Liver (tissue), 9 donors: ENCODE measurements around the gene NUDT16L1. TPM values are rescaled to one million over a fixed set of nuclear protein-coding genes. Genes with fewer than 3 reads are reported as not detected.
"Not testable (repeated sequence)": the region's sequence is repeated elsewhere in the genome, so short reads cannot be mapped to it uniquely, and the experiment has no call there.

Source experiments
- DNase-seq: peaks from one replicate; pipeline ENCODE4 v3.0.0-alpha.2; 2017; ENCODE audit warnings: low spot score
- H3K27ac ChIP-seq, 2 donors: one replicate each; pipeline ENCODE4 v1.7.0; 2013; ENCODE audit warnings: inconsistent platforms in 2 of 2, low read length in 2 of 2, control low read depth in 1 of 2, low read depth in 1 of 2, mild to moderate bottlenecking in 1 of 2
- H3K27me3 ChIP-seq, 4 donors: one replicate each; pipeline versions ENCODE4 v1.6.1 to v1.7.0; 2013; ENCODE audit warnings: low read length in 3 of 4, inconsistent platforms in 1 of 4, mild to moderate bottlenecking in 1 of 4, moderate library complexity in 1 of 4; ENCODE audit not compliant: control insufficient read depth in 4 of 4, insufficient read depth in 4 of 4
- H3K36me3 ChIP-seq, 4 donors: one replicate each; pipeline versions ENCODE4 v1.6.1 to v1.7.0; 2013; ENCODE audit warnings: low read length in 3 of 4, mild to moderate bottlenecking in 3 of 4, low read depth in 1 of 4, moderate library complexity in 1 of 4; ENCODE audit not compliant: control insufficient read depth in 4 of 4, insufficient read depth in 3 of 4
- H3K4me1 ChIP-seq, 4 donors: one replicate each; pipeline versions ENCODE4 v1.6.1 to v1.7.0; 2013; ENCODE audit warnings: low read length in 3 of 4, mild to moderate bottlenecking in 3 of 4, moderate library complexity in 1 of 4; ENCODE audit not compliant: control insufficient read depth in 4 of 4, insufficient read depth in 4 of 4
- H3K4me3 ChIP-seq, 3 donors: one replicate each; pipeline versions ENCODE4 v1.6.1 to v1.7.0; 2013; ENCODE audit warnings: low read length in 3 of 3, control low read depth in 1 of 3, low read depth in 1 of 3, mild to moderate bottlenecking in 1 of 3
- H3K9ac ChIP-seq, 2 donors: one replicate each; pipeline ENCODE4 v1.7.0; 2013; ENCODE audit warnings: low read length in 2 of 2, mild to moderate bottlenecking in 2 of 2, moderate library complexity in 2 of 2, control low read depth in 1 of 2, low read depth in 1 of 2
- H3K9me3 ChIP-seq, 4 donors: one replicate each; pipeline versions ENCODE4 v1.6.1 to v1.7.0; 2013; ENCODE audit warnings: low read length in 3 of 4; ENCODE audit not compliant: control insufficient read depth in 4 of 4
- CTCF ChIP-seq: fragments of 150-350 bp; IDR thresholded peaks from 2 replicates; pipeline ENCODE4 v1.5.1; 2017; ENCODE audit warnings: improper control_type of control experiment, low read depth, low read length; ENCODE audit not compliant: missing input control
- EGR1 ChIP-seq, 2 donors: IDR thresholded peaks; 2 replicates each; pipeline ENCODE4 v1.6.1; 2016 to 2018; ENCODE audit warnings: antibody characterized with exemption in 2 of 2, low read depth in 2 of 2
- FOXA1 ChIP-seq: IDR thresholded peaks from 2 replicates; pipeline ENCODE4 v1.6.1; 2016; ENCODE audit warnings: antibody characterized with exemption
- GABPA ChIP-seq, 2 donors: IDR thresholded peaks in 1 of 2; conservative IDR thresholded peaks in 1 of 2; 2 replicates each; pipeline ENCODE4 v1.6.1; 2016; ENCODE audit warnings: antibody characterized with exemption in 2 of 2, mild to moderate bottlenecking in 1 of 2, moderate library complexity in 1 of 2
- HNF4A ChIP-seq, 2 donors: conservative IDR thresholded peaks; 2 replicates each; pipeline ENCODE4 v1.6.1; 2016; ENCODE audit warnings: antibody characterized with exemption in 2 of 2, mild to moderate bottlenecking in 2 of 2
- HNF4G ChIP-seq: IDR thresholded peaks from 2 replicates; pipeline ENCODE4 v1.6.1; 2016; ENCODE audit warnings: antibody characterized with exemption
- JUND ChIP-seq, 2 donors: IDR thresholded peaks; 2 replicates each; pipeline ENCODE4 v1.6.1; 2016; ENCODE audit warnings: antibody characterized with exemption in 2 of 2
- NR2F2 ChIP-seq: IDR thresholded peaks from 2 replicates; pipeline ENCODE4 v1.6.1; 2016; ENCODE audit warnings: antibody characterized with exemption
- RAD21 ChIP-seq, 2 donors: IDR thresholded peaks; 2 replicates each; pipeline ENCODE4 v1.6.1; 2016; ENCODE audit warnings: antibody characterized with exemption in 2 of 2, mild to moderate bottlenecking in 2 of 2
- RXRA ChIP-seq, 2 donors: IDR thresholded peaks; 2 replicates each; pipeline ENCODE4 v1.6.1; 2017 to 2018; ENCODE audit warnings: antibody characterized with exemption in 2 of 2, mild to moderate bottlenecking in 1 of 2
- YY1 ChIP-seq: IDR thresholded peaks from 2 replicates; pipeline ENCODE4 v1.6.1; 2016; ENCODE audit warnings: antibody characterized with exemption, mild to moderate bottlenecking
- WGBS: extraction: QIAGEN DNeasy Blood & Tissue Kit; methylation state at CpG from one replicate; pipeline ENCODE4 v1.1.7; 2013; 5-methylcytosine and 5-hydroxymethylcytosine counted together
- polyA plus RNA-seq, 2 donors: library from polyadenylated mRNA; stranded (reverse) in 1 of 2; unstranded in 1 of 2; fragments of 200-250 nt in 1 of 2; fragments of >200 nt in 1 of 2; fragmentation: Nextera tagmentation in 1 of 2; extraction: Ambion mirVana in 1 of 2; gene quantifications; one replicate each; pipeline versions ENCODE4 v1.2.1 to v1.2.3, GENCODE V29; 2013 to 2015
- total RNA-seq, 2 donors: library from RNA; depleted of rRNA; stranded (reverse); fragments of >200 nt; gene quantifications; one replicate each; pipeline ENCODE4 v1.2.3, GENCODE V29; 2014
- TF ChIP-seq, protein P1 (sequence below): IDR thresholded peaks from 2 replicates; pipeline ENCODE4 v1.6.1; 2016; ENCODE audit warnings: antibody characterized with exemption, mild to moderate bottlenecking
- TF ChIP-seq, protein P2 (sequence below): IDR thresholded peaks from 2 replicates; pipeline ENCODE4 v1.6.1; 2016; ENCODE audit warnings: antibody characterized with exemption
- donor health status: healthy.
- donor health status: healthy.
- donor health status: healthy.
- donor health status: healthy.
- donor health status: healthy.

Gene NUDT16L1
- total and polyA plus RNA-seq, 4 donors: 22.4 to 43.4 (median 36.3) TPM

DNA sequence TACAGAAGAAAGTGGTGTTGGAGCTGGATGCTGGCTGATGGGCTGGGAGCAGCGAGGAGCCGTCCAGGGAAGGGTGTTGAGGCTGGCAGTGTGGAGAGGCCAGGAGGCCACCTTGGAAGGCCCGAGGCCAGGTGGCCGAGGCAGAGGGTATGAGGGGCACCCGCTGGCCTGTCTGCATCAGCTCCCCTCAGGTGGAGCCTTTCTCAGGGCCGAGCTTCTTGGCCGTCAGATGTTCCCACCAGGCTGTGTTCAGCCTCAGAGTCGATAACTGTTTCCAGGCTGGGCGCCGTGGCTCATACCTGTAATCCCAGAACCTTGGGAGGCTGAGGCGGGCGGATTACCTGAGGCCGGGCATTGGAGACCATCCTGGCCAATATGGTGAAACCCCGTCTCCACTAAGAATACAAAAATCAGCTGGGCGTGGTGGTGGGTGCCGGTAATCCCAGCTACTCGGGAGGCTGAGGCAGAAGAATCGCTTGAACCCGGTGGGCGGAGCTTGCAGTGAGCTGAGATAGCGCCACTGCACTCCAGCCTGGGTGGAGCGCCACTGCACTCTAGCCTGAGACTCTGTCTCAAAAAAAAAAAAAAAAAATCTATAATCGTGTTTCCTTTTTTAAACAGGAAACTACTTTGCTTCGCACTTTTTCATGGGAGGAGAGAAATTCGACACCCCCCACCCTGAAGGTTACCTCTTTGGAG is 43.5 kb upstream of the NUDT16L1 start:
- Histone ChIP-seq H3K4me1 (peaks cover 9 to 27% (median 20%) of the 10 kb centered on the region in 4 donors), H3K36me3 (peaks cover 0 to 8% (median 2%) of the 10 kb centered on the region in 4 donors), H3K9ac (no peak overlapping the region), H3K27ac (peak overlapping the region in 1 of 2 donors; percentile 41), H3K9me3 (no peaks in the 10 kb centered on the region), H3K27me3 (no peaks in the 10 kb centered on the region), H3K4me3 (no peak overlapping the region)
- no peak for DNase-seq
- WGBS: 89% methylated on average over 25 of the region's 25 CpGs
- TF ChIP-seq NR2F2 (no peak), HNF4G (no peak), FOXA1 (no peak), RXRA (IDR thresholded peaks at IDR 0.05) (no peak), YY1 (no peak), RAD21 (IDR thresholded peaks at IDR 0.05) (no peak), JUND (IDR thresholded peaks at IDR 0.05) (no peak), EGR1 (IDR thresholded peaks at IDR 0.05; ENCODE audit: low read depth in 2 of 2) (no peak), GABPA (IDR thresholded peaks at IDR 0.05 in 1 of 2, conservative IDR thresholded peaks at IDR 0.05 in 1 of 2) (no peak), HNF4A (conservative IDR thresholded peaks at IDR 0.05) (no peak)
- TF ChIP-seq, protein P1, sequence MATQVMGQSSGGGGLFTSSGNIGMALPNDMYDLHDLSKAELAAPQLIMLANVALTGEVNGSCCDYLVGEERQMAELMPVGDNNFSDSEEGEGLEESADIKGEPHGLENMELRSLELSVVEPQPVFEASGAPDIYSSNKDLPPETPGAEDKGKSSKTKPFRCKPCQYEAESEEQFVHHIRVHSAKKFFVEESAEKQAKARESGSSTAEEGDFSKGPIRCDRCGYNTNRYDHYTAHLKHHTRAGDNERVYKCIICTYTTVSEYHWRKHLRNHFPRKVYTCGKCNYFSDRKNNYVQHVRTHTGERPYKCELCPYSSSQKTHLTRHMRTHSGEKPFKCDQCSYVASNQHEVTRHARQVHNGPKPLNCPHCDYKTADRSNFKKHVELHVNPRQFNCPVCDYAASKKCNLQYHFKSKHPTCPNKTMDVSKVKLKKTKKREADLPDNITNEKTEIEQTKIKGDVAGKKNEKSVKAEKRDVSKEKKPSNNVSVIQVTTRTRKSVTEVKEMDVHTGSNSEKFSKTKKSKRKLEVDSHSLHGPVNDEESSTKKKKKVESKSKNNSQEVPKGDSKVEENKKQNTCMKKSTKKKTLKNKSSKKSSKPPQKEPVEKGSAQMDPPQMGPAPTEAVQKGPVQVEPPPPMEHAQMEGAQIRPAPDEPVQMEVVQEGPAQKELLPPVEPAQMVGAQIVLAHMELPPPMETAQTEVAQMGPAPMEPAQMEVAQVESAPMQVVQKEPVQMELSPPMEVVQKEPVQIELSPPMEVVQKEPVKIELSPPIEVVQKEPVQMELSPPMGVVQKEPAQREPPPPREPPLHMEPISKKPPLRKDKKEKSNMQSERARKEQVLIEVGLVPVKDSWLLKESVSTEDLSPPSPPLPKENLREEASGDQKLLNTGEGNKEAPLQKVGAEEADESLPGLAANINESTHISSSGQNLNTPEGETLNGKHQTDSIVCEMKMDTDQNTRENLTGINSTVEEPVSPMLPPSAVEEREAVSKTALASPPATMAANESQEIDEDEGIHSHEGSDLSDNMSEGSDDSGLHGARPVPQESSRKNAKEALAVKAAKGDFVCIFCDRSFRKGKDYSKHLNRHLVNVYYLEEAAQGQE: no peak
- TF ChIP-seq, protein P2, sequence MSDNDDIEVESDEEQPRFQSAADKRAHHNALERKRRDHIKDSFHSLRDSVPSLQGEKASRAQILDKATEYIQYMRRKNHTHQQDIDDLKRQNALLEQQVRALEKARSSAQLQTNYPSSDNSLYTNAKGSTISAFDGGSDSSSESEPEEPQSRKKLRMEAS: no peak

DNA sequence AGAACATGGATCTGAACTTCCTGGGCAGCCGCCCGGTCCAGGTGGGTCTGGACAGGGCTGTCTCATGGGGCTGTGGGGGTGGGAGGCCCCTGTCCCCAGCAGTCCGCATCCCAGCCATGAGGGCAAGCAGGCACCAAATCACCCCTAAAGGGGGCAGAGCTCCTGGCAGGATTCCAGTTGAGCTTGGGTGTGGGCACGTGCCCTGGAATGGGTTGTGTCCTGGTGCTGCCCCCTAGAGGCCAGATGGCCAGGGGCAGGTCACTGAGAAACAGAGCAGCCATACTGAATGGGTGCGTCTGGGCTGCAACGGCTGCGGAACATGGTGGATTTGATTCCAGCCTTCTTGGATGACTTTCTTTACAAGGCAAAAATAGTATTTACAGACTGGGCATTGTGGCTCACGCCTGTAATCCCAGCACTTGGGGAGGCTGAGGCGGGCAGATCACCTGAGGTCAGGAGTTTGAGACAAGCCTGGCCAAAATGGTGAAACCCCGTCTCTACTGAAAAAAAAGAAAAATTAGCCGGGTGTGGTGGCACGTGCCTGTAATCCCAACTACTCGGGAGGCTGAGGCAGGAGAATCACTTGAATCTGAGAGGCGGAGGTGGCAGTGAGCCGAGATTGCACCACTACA is 42.8 kb upstream of the NUDT16L1 start:
- Histone ChIP-seq H3K36me3 (peaks cover 2 to 12% (median 4%) of the 10 kb centered on the region in 4 donors), H3K4me1 (peaks cover 9 to 30% (median 20%) of the 10 kb centered on the region in 4 donors), H3K27ac (peak overlapping the region in 1 of 2 donors; percentile 41)
- WGBS: 81% methylated on average over 15 of the region's 15 CpGs
- H3K9ac ChIP-seq, H3K9me3 ChIP-seq, H3K27me3 ChIP-seq, H3K4me3 ChIP-seq: not testable (repeated sequence)
- peak; percentile 76 for DNase-seq
- TF ChIP-seq RXRA (IDR thresholded peaks at IDR 0.05) (peak in 1 of 2 donors; percentile 23), CTCF (peak; percentile 68), RAD21 (IDR thresholded peaks at IDR 0.05) (peak; percentile 65 to 75), HNF4A (conservative IDR thresholded peaks at IDR 0.05) (peak in 1 of 2 donors; percentile 5)
